ENCODE measurements around the gene GPR50. TPM values are rescaled to one million over a fixed set of nuclear protein-coding genes. Genes with fewer than 3 reads are reported as not detected.

Gene GPR50
- total RNA-seq, result not detected

GRCh38 chrX:151176231-151176750 is at the start of gene GPR50:
Gene GPR50 (plus strand): TSS chrX:151176584. CDS start chrX:151176722, 138 bp downstream.
- intact Hi-C loops (cut with micrococcal nuclease), result no loop called here
- no peak within 1 kb of the TSS for H3K4me3 Mint-ChIP-seq
- ChIA-PET POLR2A (no interaction called here), CTCF (no interaction called here)
- H3K9me3 Mint-ChIP-seq, result no peaks in the 10 kb centered on the region
- TF ChIP-seq, protein P1, sequence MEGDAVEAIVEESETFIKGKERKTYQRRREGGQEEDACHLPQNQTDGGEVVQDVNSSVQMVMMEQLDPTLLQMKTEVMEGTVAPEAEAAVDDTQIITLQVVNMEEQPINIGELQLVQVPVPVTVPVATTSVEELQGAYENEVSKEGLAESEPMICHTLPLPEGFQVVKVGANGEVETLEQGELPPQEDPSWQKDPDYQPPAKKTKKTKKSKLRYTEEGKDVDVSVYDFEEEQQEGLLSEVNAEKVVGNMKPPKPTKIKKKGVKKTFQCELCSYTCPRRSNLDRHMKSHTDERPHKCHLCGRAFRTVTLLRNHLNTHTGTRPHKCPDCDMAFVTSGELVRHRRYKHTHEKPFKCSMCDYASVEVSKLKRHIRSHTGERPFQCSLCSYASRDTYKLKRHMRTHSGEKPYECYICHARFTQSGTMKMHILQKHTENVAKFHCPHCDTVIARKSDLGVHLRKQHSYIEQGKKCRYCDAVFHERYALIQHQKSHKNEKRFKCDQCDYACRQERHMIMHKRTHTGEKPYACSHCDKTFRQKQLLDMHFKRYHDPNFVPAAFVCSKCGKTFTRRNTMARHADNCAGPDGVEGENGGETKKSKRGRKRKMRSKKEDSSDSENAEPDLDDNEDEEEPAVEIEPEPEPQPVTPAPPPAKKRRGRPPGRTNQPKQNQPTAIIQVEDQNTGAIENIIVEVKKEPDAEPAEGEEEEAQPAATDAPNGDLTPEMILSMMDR (IDR thresholded peaks at IDR 0.05), result no peak
- peaks cover 47% of the 10 kb centered on the region for H3K27me3 Mint-ChIP-seq
- ATAC-seq (no peak), DNase-seq (no peak)
- no peaks in the 10 kb centered on the region for H3K36me3 Mint-ChIP-seq (ENCODE audit: low read depth)
- peaks cover 7% of the 10 kb centered on the region for H3K4me1 Mint-ChIP-seq (ENCODE audit: low read depth)
- no peak within 1 kb of the TSS for H3K27ac Mint-ChIP-seq

DNA sequence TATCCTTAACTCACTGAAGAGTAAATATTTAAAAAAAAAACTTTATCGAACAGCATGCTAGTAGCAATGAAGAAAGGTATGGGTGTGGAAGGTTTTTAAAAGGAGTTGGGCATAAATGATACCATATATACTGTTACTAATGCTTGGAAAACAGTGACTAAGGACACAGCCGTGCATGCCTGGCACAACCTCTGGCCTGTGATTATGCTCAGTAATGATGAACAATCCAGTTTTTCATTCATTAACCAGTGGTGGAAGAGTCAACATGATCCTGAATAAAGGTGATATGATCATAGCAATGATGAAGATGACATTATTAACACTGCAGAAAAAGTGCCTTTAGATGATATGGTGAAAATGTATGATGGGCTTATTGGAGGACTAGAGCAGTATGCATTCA is 43.9 kb upstream of the GPR50 start:
- ChIA-PET POLR2A (no interaction called here), CTCF (no interaction called here)
- Mint-ChIP-seq H3K27me3 (no peaks in the 10 kb centered on the region), H3K9me3 (no peaks in the 10 kb centered on the region), H3K4me1 (ENCODE audit: low read depth) (no peaks in the 10 kb centered on the region), H3K36me3 (ENCODE audit: low read depth) (no peaks in the 10 kb centered on the region), H3K4me3 (no peak overlapping the region), H3K27ac (no peak overlapping the region)
- intact Hi-C loops (cut with micrococcal nuclease), result no loop called here
- TF ChIP-seq, protein P1 (IDR thresholded peaks at IDR 0.05), result no peak
- DNase-seq (no peak), ATAC-seq (no peak)

DNA sequence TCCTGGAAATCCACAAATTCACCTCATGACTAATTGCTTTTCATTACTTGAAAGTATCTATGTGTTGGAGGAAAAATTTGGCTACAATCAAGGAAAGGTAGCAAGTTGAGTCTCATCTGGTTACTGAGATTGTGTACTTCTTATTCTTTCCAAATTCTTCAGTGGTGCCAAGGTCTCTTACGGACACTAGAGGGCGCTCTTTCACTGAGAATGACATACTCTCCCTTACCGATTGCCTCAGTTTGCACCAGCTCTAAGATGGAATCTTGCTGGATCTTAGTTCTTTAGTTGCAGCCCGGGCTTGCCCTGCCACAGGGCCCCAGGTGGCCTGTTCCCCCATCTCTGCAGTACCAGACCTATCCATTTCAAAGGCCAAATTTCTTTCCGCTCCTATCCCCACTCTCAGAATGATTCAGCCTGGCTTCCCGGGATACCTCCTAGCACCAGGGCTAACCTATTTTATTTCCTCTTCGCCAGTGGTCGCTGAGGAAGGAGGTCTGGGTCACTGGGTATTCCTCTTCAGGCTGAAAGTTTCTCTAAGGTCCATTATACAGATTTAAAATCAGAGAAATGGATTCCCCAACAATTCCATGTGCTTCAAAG is 24.6 kb upstream of the GPR50 start:
- TF ChIP-seq, protein P1 (IDR thresholded peaks at IDR 0.05), result peak; percentile 58
- POLR2A ChIA-PET, result no interaction called here
- H3K27me3 Mint-ChIP-seq, result peaks cover 12% of the 10 kb centered on the region
- peak; percentile 45 for ATAC-seq
- DNase-seq, result peak; percentile 29
- H3K4me3 Mint-ChIP-seq, result no peak overlapping the region
- H3K27ac Mint-ChIP-seq, result no peak overlapping the region
- intact Hi-C loops (cut with micrococcal nuclease), result loop anchor here (2.0 to 5.0 kb wide), 2 partner anchors 211 to 529 kb away; no protein-coding TSS in a partner anchor
- CTCF ChIA-PET, result interaction anchor here (1.0 to 2.0 kb wide), 5 partner anchors 208 to 534 kb away, joined by 3 to 9 read pairs (median 5); no protein-coding TSS in a partner anchor
- no peaks in the 10 kb centered on the region for H3K36me3 Mint-ChIP-seq (ENCODE audit: low read depth)
- no peaks in the 10 kb centered on the region for H3K9me3 Mint-ChIP-seq
- no peaks in the 10 kb centered on the region for H3K4me1 Mint-ChIP-seq (ENCODE audit: low read depth)

GRCh38 chrX:151153086-151153485 is 23.3 kb upstream of the GPR50 start:
- Mint-ChIP-seq H3K36me3 (ENCODE audit: low read depth) (no peaks in the 10 kb centered on the region), H3K9me3 (no peaks in the 10 kb centered on the region), H3K4me1 (ENCODE audit: low read depth) (no peaks in the 10 kb centered on the region), H3K27me3 (peaks cover 11% of the 10 kb centered on the region), H3K4me3 (no peak overlapping the region), H3K27ac (no peak overlapping the region)
- POLR2A ChIA-PET, result no interaction called here
- DNase-seq (no peak), ATAC-seq (no peak)
- intact Hi-C loops (cut with micrococcal nuclease), result loop anchor here (5.0 kb wide), 1 partner anchor 209 kb away; no protein-coding TSS in a partner anchor
- CTCF ChIA-PET, result no interaction called here
- TF ChIP-seq, protein P1 (IDR thresholded peaks at IDR 0.05), result no peak

DNA sequence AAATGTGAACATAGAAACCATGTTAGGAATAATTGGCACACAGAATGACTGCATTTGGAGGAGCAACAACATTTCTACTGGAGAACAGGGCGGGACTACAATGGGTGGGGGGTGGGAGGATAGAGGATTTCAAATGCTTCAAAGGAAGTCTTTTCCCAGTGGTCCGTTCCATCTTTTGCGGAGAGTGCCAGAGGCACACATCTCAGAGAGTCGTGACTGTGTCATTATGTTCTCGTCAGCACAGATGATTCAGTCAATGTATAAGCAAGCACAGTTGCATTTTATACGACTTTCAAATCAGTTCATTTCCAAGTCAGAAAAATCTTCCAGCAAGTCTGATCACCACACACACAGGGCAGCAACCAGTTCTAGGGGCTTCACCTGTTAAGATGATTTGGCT is 22.7 kb upstream of the GPR50 start:
- Mint-ChIP-seq H3K27me3 (peaks cover 11% of the 10 kb centered on the region), H3K27ac (no peak overlapping the region), H3K9me3 (no peaks in the 10 kb centered on the region), H3K36me3 (ENCODE audit: low read depth) (no peaks in the 10 kb centered on the region), H3K4me1 (ENCODE audit: low read depth) (no peaks in the 10 kb centered on the region), H3K4me3 (no peak overlapping the region)
- no peak for ATAC-seq
- ChIA-PET CTCF (no interaction called here), POLR2A (no interaction called here)
- no peak for DNase-seq
- TF ChIP-seq, protein P1 (IDR thresholded peaks at IDR 0.05), result no peak
- intact Hi-C loops (cut with micrococcal nuclease), result loop anchor here (5.0 kb wide), 1 partner anchor 209 kb away; no protein-coding TSS in a partner anchor
